Measurements from ENCODE around the gene PHPT1.
"Not testable (repeated sequence)": the region's sequence is repeated elsewhere in the genome, so short reads cannot be mapped to it uniquely, and the experiment has no call there.

GRCh38 chr9:136869611-136870010 is 20.4 kb downstream of the PHPT1 start:
- not testable (repeated sequence) for TF ChIP-seq CTCF, POLR2A (IDR thresholded peaks at IDR 0.05)
